Glutamatergic neuron (in vitro differentiated cells): ENCODE results near the gene TIFAB. TPM values are rescaled to one million over a fixed set of nuclear protein-coding genes. Genes with fewer than 3 reads are reported as not detected.

Experiments used
- DNase-seq: peaks from one replicate; pipeline ENCODE4 v3.0.0; 2022
- H3K27ac Mint-ChIP-seq: one replicate; pipeline ENCODE4 v1.8.0; 2020; ENCODE audit warnings: mild to moderate bottlenecking, mixed read lengths, inconsistent platforms; ENCODE audit not compliant: unreplicated experiment
- H3K27me3 Mint-ChIP-seq: one replicate; pipeline ENCODE4 v1.8.0; 2020; ENCODE audit warnings: mild to moderate bottlenecking, moderate library complexity, mixed read lengths, inconsistent platforms; ENCODE audit not compliant: unreplicated experiment
- H3K36me3 Mint-ChIP-seq: one replicate; pipeline ENCODE4 v1.8.0; 2020; ENCODE audit warnings: mild to moderate bottlenecking, mixed read lengths, inconsistent platforms; ENCODE audit not compliant: unreplicated experiment
- H3K4me1 Mint-ChIP-seq: one replicate; pipeline ENCODE4 v1.8.0; 2020; ENCODE audit warnings: mild to moderate bottlenecking, low read depth, mixed read lengths, inconsistent platforms; ENCODE audit not compliant: unreplicated experiment
- H3K4me3 Mint-ChIP-seq: one replicate; pipeline ENCODE4 v1.8.0; 2020; ENCODE audit warnings: mild to moderate bottlenecking, mixed read lengths, inconsistent platforms; ENCODE audit not compliant: unreplicated experiment
- H3K9me3 Mint-ChIP-seq: one replicate; pipeline ENCODE4 v1.8.0; 2020; ENCODE audit warnings: mild to moderate bottlenecking, moderate library complexity, mixed read lengths, inconsistent platforms; ENCODE audit not compliant: unreplicated experiment
- CTCF ChIP-seq: fragments of 200-600 bp; sonication (generic); IDR thresholded peaks from one replicate; pipeline ENCODE4 v1.5.0; 2021; ENCODE audit not compliant: partially characterized antibody, unreplicated experiment
- total RNA-seq: library from RNA; stranded (reverse); fragmentation: NEBNext Ultra II Directional; extraction: Animal tissue kit (Norgen Biotek cat#: 25700); gene quantifications from one replicate; pipeline ENCODE4 v1.2.1, GENCODE V29; 2021; ENCODE audit not compliant: unreplicated experiment

TIFAB gene
- total RNA-seq, 1 donor from 2014 or later: not detected

GRCh38 chr5:135481909-135482311, 29.8 kb upstream of the TIFAB start:
- Mint-ChIP-seq H3K27me3 (peaks cover 3% of the 10 kb centered on the region), H3K4me1 (peaks cover 43% of the 10 kb centered on the region)
- no peak for DNase-seq

GRCh38 chr5:135481387-135481786, 29.2 kb upstream of the TIFAB start:
- peaks cover 16% of the 10 kb centered on the region for H3K9me3 Mint-ChIP-seq
- H3K27me3 Mint-ChIP-seq: peaks cover 6% of the 10 kb centered on the region
- no peak overlapping the region for H3K27ac Mint-ChIP-seq
- DNase-seq: no peak
- peaks cover 43% of the 10 kb centered on the region for H3K4me1 Mint-ChIP-seq
- peaks cover 4% of the 10 kb centered on the region for H3K36me3 Mint-ChIP-seq
- no peak overlapping the region for H3K4me3 Mint-ChIP-seq
- TF ChIP-seq CTCF: no peak

More at GRCh38 chr5:135481909-135482311, 29.8 kb upstream of the TIFAB start:
- TF ChIP-seq CTCF: no peak
- peaks cover 13% of the 10 kb centered on the region for H3K9me3 Mint-ChIP-seq
- H3K4me3 Mint-ChIP-seq: no peak overlapping the region
- H3K27ac Mint-ChIP-seq: no peak overlapping the region
- H3K36me3 Mint-ChIP-seq: peaks cover 4% of the 10 kb centered on the region

GRCh38 chr5:135480511-135480910, 28.4 kb upstream of the TIFAB start:
- H3K4me3 Mint-ChIP-seq: no peak overlapping the region

GRCh38 chr5:135478938-135479337, 26.8 kb upstream of the TIFAB start:
- Mint-ChIP-seq H3K27ac (peak overlapping the region; percentile 83), H3K36me3 (peaks cover 4% of the 10 kb centered on the region), H3K27me3 (peaks cover 5% of the 10 kb centered on the region), H3K9me3 (peaks cover 15% of the 10 kb centered on the region), H3K4me1 (peaks cover 42% of the 10 kb centered on the region), H3K4me3 (peak overlapping the region; percentile 63)
- DNase-seq: no peak
- TF ChIP-seq CTCF: no peak

More at GRCh38 chr5:135480511-135480910, 28.4 kb upstream of the TIFAB start:
- Mint-ChIP-seq H3K9me3 (peaks cover 16% of the 10 kb centered on the region), H3K36me3 (peaks cover 4% of the 10 kb centered on the region), H3K27me3 (peaks cover 5% of the 10 kb centered on the region), H3K27ac (peak overlapping the region; percentile 68), H3K4me1 (peaks cover 45% of the 10 kb centered on the region)
- TF ChIP-seq CTCF: no peak
- DNase-seq: no peak

GRCh38 chr5:135477613-135478066, 25.5 kb upstream of the TIFAB start:
- Mint-ChIP-seq H3K4me3 (no peak overlapping the region), H3K27me3 (peaks cover 5% of the 10 kb centered on the region), H3K36me3 (peaks cover 4% of the 10 kb centered on the region), H3K9me3 (peaks cover 13% of the 10 kb centered on the region), H3K4me1 (peaks cover 37% of the 10 kb centered on the region), H3K27ac (peak overlapping the region; percentile 89)
- peak; percentile 56 for DNase-seq
- no peak for TF ChIP-seq CTCF
